Astrocyte (in vitro differentiated cells and primary cell): ENCODE data around the gene ACSM6. TPM values are rescaled to one million over a fixed set of nuclear protein-coding genes. Genes with fewer than 3 reads are reported as not detected.
"Not testable (repeated sequence)": the region's sequence is repeated elsewhere in the genome, so short reads cannot be mapped to it uniquely, and the experiment has no call there.

ENCODE experiments used
- DNase-seq: peaks from one replicate; pipeline ENCODE4 v3.0.0-alpha.2; 2010; ENCODE audit warnings: low read depth
- FAIRE-seq: peaks from 2 replicates; lab custom pipeline; 2011; peaks lifted over from hg19 to GRCh38; lab: Jason Lieb, UNC
- H2AFZ ChIP-seq: 2 replicates; pipeline ENCODE4 v1.6.0; 2012; ENCODE audit warnings: low read depth, low read length, inconsistent platforms
- H3K27ac ChIP-seq: 2 replicates; pipeline ENCODE4 v1.5.1; 2011; ENCODE audit warnings: low read depth, low read length, inconsistent platforms
- H3K27me3 ChIP-seq: 2 replicates; pipeline ENCODE4 v1.6.0; 2011; ENCODE audit warnings: low read length, inconsistent platforms; ENCODE audit not compliant: insufficient read depth
- H3K36me3 ChIP-seq: 2 replicates; pipeline ENCODE4 v1.5.1; 2011; ENCODE audit warnings: low read length, inconsistent platforms; ENCODE audit not compliant: insufficient read depth
- H3K4me1 ChIP-seq: 2 replicates; pipeline ENCODE4 v1.5.1; 2011; ENCODE audit warnings: low read length, inconsistent platforms; ENCODE audit not compliant: insufficient read depth
- H3K4me2 ChIP-seq: 2 replicates; pipeline ENCODE4 v1.6.0; 2012; ENCODE audit warnings: low read length, inconsistent platforms
- H3K4me3 ChIP-seq: 2 replicates; pipeline ENCODE4 v1.5.1; 2011; ENCODE audit warnings: low read depth, mild to moderate bottlenecking, low read length, inconsistent platforms; ENCODE audit not compliant: insufficient read depth
- H3K79me2 ChIP-seq: 2 replicates; pipeline ENCODE4 v1.6.0; 2012; ENCODE audit warnings: mild to moderate bottlenecking, low read length, inconsistent platforms; ENCODE audit not compliant: insufficient read depth
- H3K9ac ChIP-seq: 2 replicates; pipeline ENCODE4 v1.6.0; 2012; ENCODE audit warnings: mild to moderate bottlenecking, low read length, inconsistent platforms
- H3K9me3 ChIP-seq: 2 replicates; pipeline ENCODE4 v1.5.1; 2012; ENCODE audit warnings: low read depth, mild to moderate bottlenecking, low read length, inconsistent platforms; ENCODE audit not compliant: insufficient read depth
- H4K20me1 ChIP-seq: 2 replicates; pipeline ENCODE4 v1.6.0; 2012; ENCODE audit warnings: low read length, inconsistent platforms; ENCODE audit not compliant: insufficient read depth
- H3K27ac Mint-ChIP-seq: one replicate; pipeline ENCODE4 v1.8.0; 2021; ENCODE audit warnings: mild to moderate bottlenecking, mixed read lengths; ENCODE audit not compliant: unreplicated experiment
- H3K27me3 Mint-ChIP-seq: one replicate; pipeline ENCODE4 v1.8.0; 2021; ENCODE audit warnings: low read depth, mixed read lengths; ENCODE audit not compliant: unreplicated experiment
- H3K36me3 Mint-ChIP-seq: one replicate; pipeline ENCODE4 v1.8.0; 2021; ENCODE audit warnings: low read depth, mixed read lengths; ENCODE audit not compliant: unreplicated experiment
- H3K4me1 Mint-ChIP-seq: one replicate; pipeline ENCODE4 v1.8.0; 2021; ENCODE audit warnings: low read depth, mixed read lengths; ENCODE audit not compliant: unreplicated experiment
- H3K4me3 Mint-ChIP-seq: one replicate; pipeline ENCODE4 v1.8.0; 2021; ENCODE audit warnings: mild to moderate bottlenecking, moderate library complexity, mixed read lengths; ENCODE audit not compliant: unreplicated experiment
- H3K9me3 Mint-ChIP-seq: one replicate; pipeline ENCODE4 v1.8.0; 2021; ENCODE audit warnings: mild to moderate bottlenecking, mixed read lengths; ENCODE audit not compliant: unreplicated experiment
- CTCF ChIP-seq: IDR thresholded peaks from 2 replicates; pipeline ENCODE4 v1.5.1; 2011; ENCODE audit warnings: low read depth, mild to moderate bottlenecking, inconsistent platforms, low read length, moderate library complexity; ENCODE audit not compliant: insufficient read depth
- EZH2 ChIP-seq: IDR thresholded peaks from 2 replicates; pipeline ENCODE4 v1.6.1; 2012; ENCODE audit warnings: mild to moderate bottlenecking, low read length, inconsistent platforms; ENCODE audit not compliant: insufficient read depth
- total RNA-seq: library from RNA; stranded (reverse); gene quantifications from 2 replicates; pipeline ENCODE4 v1.2.1, GENCODE V29; 2021

The ACSM6 gene
- total RNA-seq, 1 donor from 2014 or later: not detected

- H3K27ac Mint-ChIP-seq: peak overlapping the region; percentile 100
- Histone ChIP-seq H3K9me3 (no peaks in the 10 kb centered on the region), H3K9ac (peak overlapping the region; percentile 62), H3K27me3 (no peaks in the 10 kb centered on the region), H4K20me1 (no peaks in the 10 kb centered on the region), H2AFZ (no peak overlapping the region), H3K79me2 (no peaks in the 10 kb centered on the region), H3K4me2 (peak overlapping the region; percentile 70), H3K36me3 (no peaks in the 10 kb centered on the region), H3K27ac (peak overlapping the region; percentile 88), H3K4me3 (peak overlapping the region; percentile 38), H3K4me1 (peaks cover 23% of the 10 kb centered on the region)
- no peaks in the 10 kb centered on the region for H3K27me3 Mint-ChIP-seq
- no peaks in the 10 kb centered on the region for H3K9me3 Mint-ChIP-seq
- peaks cover 12% of the 10 kb centered on the region for H3K36me3 Mint-ChIP-seq
- peaks cover 44% of the 10 kb centered on the region for H3K4me1 Mint-ChIP-seq
- H3K4me3 Mint-ChIP-seq: peak overlapping the region; percentile 77
- DNase-seq (peak; percentile 98), FAIRE-seq (peak; percentile 95)
- TF ChIP-seq EZH2 (no peak), CTCF (no peak)
Measured at GRCh38 chr10:95229724-95230627, 35.9 kb downstream of the ACSM6 start.

GRCh38 chr10:95230677-95231586, 36.9 kb downstream of the ACSM6 start:
- H3K27me3 Mint-ChIP-seq, FAIRE-seq, H4K20me1 ChIP-seq, H3K27me3 ChIP-seq, DNase-seq, H3K9me3 ChIP-seq, H3K79me2 ChIP-seq, H3K9me3 Mint-ChIP-seq, H3K36me3 ChIP-seq: not testable (repeated sequence)
- peak overlapping the region; percentile 24 for H2AFZ ChIP-seq
- H3K4me3 ChIP-seq: peak overlapping the region; percentile 27
- H3K9ac ChIP-seq: peak overlapping the region; percentile 62
- peak overlapping the region; percentile 70 for H3K4me2 ChIP-seq
- peak overlapping the region; percentile 88 for H3K27ac ChIP-seq
- Mint-ChIP-seq H3K27ac (peak overlapping the region; percentile 100), H3K4me1 (peaks cover 52% of the 10 kb centered on the region), H3K4me3 (peak overlapping the region; percentile 77), H3K36me3 (peaks cover 12% of the 10 kb centered on the region)
- peaks cover 29% of the 10 kb centered on the region for H3K4me1 ChIP-seq

GRCh38 chr10:95233377-95234034, 39.5 kb downstream of the ACSM6 start:
- no peak overlapping the region for H3K4me3 ChIP-seq
- H2AFZ ChIP-seq: no peak overlapping the region
- H3K27me3 Mint-ChIP-seq: no peaks in the 10 kb centered on the region
- H3K4me1 ChIP-seq: peaks cover 39% of the 10 kb centered on the region
- FAIRE-seq (no peak), DNase-seq (no peak)
- peak overlapping the region; percentile 6 for H3K27ac Mint-ChIP-seq
- no peak for TF ChIP-seq EZH2
- H3K4me2 ChIP-seq: no peak overlapping the region
- H3K36me3 ChIP-seq: no peaks in the 10 kb centered on the region
- H3K27me3 ChIP-seq: no peaks in the 10 kb centered on the region
- H3K27ac ChIP-seq: no peak overlapping the region
- no peaks in the 10 kb centered on the region for H3K79me2 ChIP-seq
- no peak overlapping the region for H3K9ac ChIP-seq
- peaks cover 27% of the 10 kb centered on the region for H3K36me3 Mint-ChIP-seq
- H3K4me3 Mint-ChIP-seq: no peak overlapping the region
- H3K9me3 ChIP-seq: no peaks in the 10 kb centered on the region
- peaks cover 53% of the 10 kb centered on the region for H3K4me1 Mint-ChIP-seq
- no peaks in the 10 kb centered on the region for H4K20me1 ChIP-seq
- H3K9me3 Mint-ChIP-seq: no peaks in the 10 kb centered on the region
